ENCODE measurements around the gene TRDMT1.
"Not testable (repeated sequence)": the region's sequence is repeated elsewhere in the genome, so short reads cannot be mapped to it uniquely, and the experiment has no call there.

Gene TRDMT1

GRCh38 chr10:17125206-17125893 lies 76.1 kb downstream of the TRDMT1 start:
- DNase-seq = no peak

DNA sequence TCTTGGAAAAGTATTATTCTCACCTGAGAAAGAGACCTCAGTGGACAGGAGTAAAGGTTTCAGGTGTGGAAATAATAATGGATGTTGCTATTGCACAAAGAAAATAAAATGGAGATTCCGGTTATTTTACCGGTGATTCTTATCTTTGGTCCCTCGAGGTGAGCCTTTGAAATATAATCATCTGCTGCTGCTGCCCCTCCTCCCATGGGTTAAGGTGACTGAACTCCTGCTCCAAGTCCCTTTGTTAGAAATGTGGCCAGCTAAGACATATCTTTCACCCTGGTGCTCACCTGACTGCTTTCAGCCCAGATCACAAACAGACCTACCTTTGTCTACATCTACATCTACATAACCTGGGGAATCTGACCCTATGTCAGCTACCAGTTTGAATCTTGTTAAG lies 77.5 kb downstream of the TRDMT1 start:
- DNase-seq = no peak

GRCh38 chr10:17122726-17123661 lies 78.5 kb downstream of the TRDMT1 start:
- DNase-seq = no peak

DNA sequence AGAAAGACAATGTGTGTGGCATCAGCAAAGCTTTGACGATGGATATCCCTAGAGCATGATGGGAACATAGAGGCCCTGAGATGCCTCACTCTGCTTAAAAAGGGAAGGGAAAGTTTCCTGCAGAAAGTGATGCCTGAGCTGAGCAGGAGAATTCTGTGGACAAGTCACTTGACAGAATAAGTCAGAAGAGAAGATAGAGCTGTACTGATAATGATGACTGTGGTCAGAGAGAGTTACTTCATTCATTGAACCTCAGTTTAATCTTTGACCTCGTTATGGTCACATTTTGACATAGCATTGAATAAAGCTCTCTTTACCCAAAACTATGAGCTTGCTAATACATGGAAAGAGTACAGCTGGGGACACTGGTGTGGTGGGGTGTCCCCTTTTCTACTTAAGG lies 79.4 kb downstream of the TRDMT1 start:
- DNase-seq = no peak

GRCh38 chr10:17120694-17121093 lies 80.8 kb downstream of the TRDMT1 start:
- no peak for DNase-seq

DNA sequence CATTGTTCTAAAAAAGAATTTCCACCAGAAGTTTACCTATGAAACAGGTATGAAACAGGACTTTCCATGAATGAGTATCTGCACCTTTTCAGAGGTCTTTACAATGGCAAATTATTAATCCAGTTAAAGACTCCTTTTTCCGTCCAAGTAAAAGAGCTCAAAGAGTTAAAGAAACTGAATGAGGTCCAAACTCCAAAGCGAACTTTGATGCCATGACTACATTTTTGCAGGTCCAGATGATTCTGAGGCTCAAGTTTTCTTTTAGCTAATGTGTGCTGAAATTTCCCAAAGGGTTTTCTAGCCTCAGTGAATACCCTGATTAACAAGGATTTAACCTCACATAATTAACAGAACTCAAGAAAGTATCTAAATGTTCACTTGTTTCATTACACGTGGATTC lies 81.6 kb downstream of the TRDMT1 start:
- DNase-seq = no peak

DNA sequence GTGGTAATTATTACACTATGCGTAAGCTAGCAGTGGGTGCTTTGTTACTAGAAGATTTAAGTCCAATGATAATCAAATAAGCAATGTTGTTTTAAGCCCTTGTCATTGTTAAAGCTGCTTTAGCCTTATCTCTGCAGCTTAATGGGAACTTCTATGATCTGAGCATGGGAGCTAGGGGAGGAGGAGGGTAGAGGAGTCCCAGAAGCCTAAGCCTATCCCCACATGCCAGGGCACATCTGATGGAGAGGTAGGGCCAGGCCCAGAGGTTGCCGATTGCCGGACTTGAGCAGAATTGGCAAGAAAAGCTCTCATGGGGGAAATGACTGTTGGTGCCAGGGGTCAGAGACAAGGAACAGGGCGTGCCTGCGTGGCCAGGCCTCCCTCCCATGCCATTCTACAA lies 85.3 kb downstream of the TRDMT1 start:
- DNase-seq = no peak

GRCh38 chr10:17115683-17116082 lies 85.8 kb downstream of the TRDMT1 start:
- no peak for DNase-seq

GRCh38 chr10:17114878-17115444 lies 86.5 kb downstream of the TRDMT1 start:
- DNase-seq = not testable (repeated sequence)

GRCh38 chr10:17113889-17114540 lies 87.5 kb downstream of the TRDMT1 start:
- no peak for DNase-seq

DNA sequence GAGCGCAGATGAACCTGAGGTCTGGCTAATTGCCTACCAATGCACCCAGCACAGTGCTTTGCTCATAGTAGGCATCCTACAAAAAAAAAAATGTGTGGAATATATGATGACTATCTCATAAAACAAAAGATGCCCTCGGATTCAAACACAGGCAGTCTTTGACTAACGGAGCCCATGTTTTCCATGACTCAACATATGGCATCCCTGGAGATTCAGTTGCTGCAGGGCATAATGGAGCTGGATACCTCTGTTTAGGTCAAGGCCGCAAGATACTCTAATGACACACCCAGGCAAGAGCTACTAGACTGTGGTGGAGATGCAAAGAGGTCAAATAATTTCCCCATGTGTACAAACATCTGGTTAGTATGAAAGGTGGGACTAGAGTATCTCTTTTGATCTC lies 88.1 kb downstream of the TRDMT1 start:
- no peak for DNase-seq

GRCh38 chr10:17112566-17112965 lies 88.9 kb downstream of the TRDMT1 start:
- DNase-seq = no peak

DNA sequence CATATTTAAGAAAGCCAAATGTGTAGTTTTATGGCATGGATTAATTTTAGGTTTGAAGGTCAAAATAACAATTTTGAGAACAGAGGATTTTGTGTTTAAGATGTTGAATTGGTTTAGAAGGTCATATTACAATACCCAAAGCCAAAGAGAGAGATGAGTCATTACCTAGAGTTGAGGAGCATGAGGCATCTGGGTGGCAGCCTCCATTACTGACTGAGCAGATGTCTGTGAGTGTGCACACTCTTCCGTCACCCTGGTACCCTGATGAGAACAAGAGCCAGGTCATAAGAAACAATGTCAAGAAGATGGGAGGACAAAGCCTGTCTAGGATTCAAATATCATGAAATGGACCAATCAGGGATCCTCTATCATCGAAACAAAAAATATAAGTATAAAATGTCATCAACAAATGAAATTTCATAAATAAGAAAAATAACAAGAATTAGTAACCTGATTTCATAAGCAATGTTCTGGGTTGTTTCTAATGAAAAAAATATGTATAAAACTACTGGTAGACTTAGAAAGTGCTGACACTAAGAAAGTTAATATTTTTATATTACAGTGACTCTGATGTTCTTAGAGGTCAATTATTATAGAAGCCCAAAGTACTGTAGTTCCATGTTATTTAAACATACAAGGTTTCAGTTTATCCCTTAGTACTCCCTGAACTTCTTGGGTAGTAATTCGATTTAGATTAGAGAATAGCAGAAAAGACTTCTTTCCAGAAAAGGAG lies 91.8 kb downstream of the TRDMT1 start:
- peak in 1 of 2 experiments; percentile 15 for DNase-seq

DNA sequence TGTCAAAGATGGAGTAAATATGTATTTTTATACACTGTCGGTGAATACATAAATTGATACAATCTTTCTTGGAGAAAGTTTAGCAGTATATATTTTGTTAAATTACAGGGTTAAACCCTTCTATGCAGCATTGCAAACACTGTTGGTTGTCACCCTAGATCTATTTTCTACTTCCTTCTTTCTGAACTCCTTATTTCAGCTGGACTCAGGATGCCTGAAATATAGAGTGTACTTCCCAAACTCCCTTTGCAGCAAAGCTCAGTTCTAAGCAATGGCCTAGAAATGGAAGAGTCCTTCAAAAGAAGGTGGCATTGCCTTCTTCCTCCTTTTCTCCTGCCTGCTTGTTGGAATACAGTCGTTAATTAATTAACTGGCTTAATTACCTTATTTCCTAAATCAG lies 92.4 kb downstream of the TRDMT1 start:
- no peak for DNase-seq

- DNase-seq = no peak
Measured at GRCh38 chr10:17106991-17107390, 94.5 kb downstream of the TRDMT1 start.

DNA sequence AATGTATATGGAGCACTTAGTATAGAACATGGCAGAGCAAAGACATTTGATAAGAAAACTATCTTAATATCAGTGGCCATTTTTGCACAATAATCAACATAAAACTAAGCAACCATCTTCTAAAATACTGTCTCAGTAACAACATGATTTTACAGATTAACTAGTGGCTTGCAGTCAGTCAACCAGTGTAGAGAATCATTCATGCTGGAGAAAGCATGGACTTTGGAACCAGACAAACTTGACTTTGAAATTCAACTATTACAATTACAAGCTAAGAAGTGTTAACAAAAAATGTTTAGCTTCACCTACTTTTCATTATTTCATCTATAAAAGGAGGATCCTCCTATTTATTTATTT lies 99.6 kb downstream of the TRDMT1 start:
- DNase-seq = no peak

DNA sequence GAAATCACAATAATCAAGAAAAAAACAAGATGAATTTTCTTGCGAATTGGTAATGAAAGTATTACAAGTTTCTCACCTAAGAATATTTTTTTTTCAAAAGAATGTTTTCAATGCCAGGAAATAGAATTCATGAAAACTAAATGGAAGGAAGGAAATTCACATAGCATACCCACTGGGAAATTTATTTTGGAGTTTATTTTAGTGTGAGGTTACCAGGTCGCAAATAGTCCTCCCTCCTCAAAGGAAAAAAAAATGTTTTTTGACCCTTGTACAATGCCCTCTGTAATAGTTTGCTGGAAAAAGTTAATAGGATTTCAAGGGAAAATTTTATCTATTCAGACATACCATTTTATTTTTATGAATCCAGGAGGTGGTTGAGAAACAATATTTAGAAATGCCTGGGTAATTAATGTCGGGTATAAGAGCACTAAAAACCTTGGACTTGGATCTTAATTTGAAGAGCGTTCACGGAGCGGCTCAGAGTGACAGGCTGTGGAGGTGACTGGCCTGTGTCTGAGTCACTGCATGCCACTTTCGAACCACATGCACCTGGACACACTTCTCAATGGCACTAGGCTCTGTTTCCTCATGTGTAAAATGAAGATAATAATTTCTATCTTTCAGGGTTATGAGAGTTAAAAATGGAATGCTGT lies 100.1 kb downstream of the TRDMT1 start:
- DNase-seq = no peak

- no peak for DNase-seq
Measured at GRCh38 chr10:17100586-17100985, 100.9 kb downstream of the TRDMT1 start.

- no peak for DNase-seq
Measured at GRCh38 chr10:17098012-17098411, 103.5 kb downstream of the TRDMT1 start.
